A673 (cell line): ENCODE results near the gene PALLD.

ENCODE experiments used
- CTCF ChIP-seq: fragments of 300-800, 200-600 bp; sonication (generic); conservative IDR thresholded peaks from 2 replicates; pipeline ENCODE4 v1.5.1; 2017; ENCODE audit warnings: low read depth, mild to moderate bottlenecking, antibody characterized with exemption, low read length, moderate library complexity, mixed read lengths
- EZH2 ChIP-seq: fragments of 200-600 bp; sonication (generic); IDR thresholded peaks from 2 replicates; pipeline ENCODE4 v1.6.1; 2017; ENCODE audit warnings: borderline replicate concordance, low read depth, mild to moderate bottlenecking, mixed read lengths, antibody characterized with exemption, low read length; ENCODE audit not compliant: poor library complexity, severe bottlenecking

- no peak for TF ChIP-seq CTCF
- TF ChIP-seq EZH2, result no peak
Measured at GRCh38 chr4:168731706-168732414, 235.0 kb downstream of the PALLD start.
